Panc1 (cell line): ENCODE measurements around the gene MOB1B.

Experiments used
- CTCF ChIP-seq: fragments of 450-650 bp; IDR thresholded peaks from 2 replicates; pipeline ENCODE4 v1.5.1; 2017; ENCODE audit warnings: mild to moderate bottlenecking
- POLR2AphosphoS5 ChIP-seq: IDR thresholded peaks from 2 replicates; pipeline ENCODE4 v1.6.1; 2012; ENCODE audit warnings: mild to moderate bottlenecking, low read depth, low read length, moderate library complexity
- REST ChIP-seq, 2 experiments: IDR thresholded peaks; 2 replicates each; pipeline ENCODE4 v1.6.1; 2011 to 2012; ENCODE audit warnings: low read depth in 2 of 2, control low read depth in 1 of 2, low read length in 1 of 2, mild to moderate bottlenecking in 1 of 2, moderate library complexity in 1 of 2; ENCODE audit not compliant: insufficient read depth in 1 of 2
- SIN3A ChIP-seq: IDR thresholded peaks from 2 replicates; pipeline ENCODE4 v1.6.1; 2012; ENCODE audit warnings: low read depth, mild to moderate bottlenecking, low read length, moderate library complexity, borderline replicate concordance; ENCODE audit not compliant: insufficient read depth
- TCF7L2 ChIP-seq: IDR thresholded peaks from 2 replicates; pipeline ENCODE4 v1.6.1; 2011; ENCODE audit warnings: mild to moderate bottlenecking, low read depth, low read length, inconsistent platforms

- TF ChIP-seq CTCF, result no peak
- no peak for TF ChIP-seq POLR2AphosphoS5
- TF ChIP-seq REST (IDR thresholded peaks at IDR 0.05; ENCODE audit: insufficient read depth in 1 of 2, low read depth in 2 of 2, low read length in 1 of 2), result no peak
- no peak for TF ChIP-seq SIN3A
- no peak for TF ChIP-seq TCF7L2
Measured at GRCh38 chr4:70863099-70863790, 38.9 kb upstream of the MOB1B start.
